ES-I3 (cell line): ENCODE measurements around the gene IQCH.

Experiments
- H3K36me3 ChIP-seq: 2 replicates; pipeline ENCODE4 v1.6.1; 2013; ENCODE audit warnings: mild to moderate bottlenecking, low read length, control low read depth, moderate library complexity; ENCODE audit not compliant: insufficient read depth
- H3K4me1 ChIP-seq: 2 replicates; pipeline ENCODE4 v1.6.1; 2013; ENCODE audit warnings: mild to moderate bottlenecking, control low read depth, low read length; ENCODE audit not compliant: insufficient read depth
- H3K9ac ChIP-seq: 2 replicates; pipeline ENCODE4 v1.6.1; 2013; ENCODE audit warnings: low read depth, mild to moderate bottlenecking, low read length, moderate library complexity
- H3K9me3 ChIP-seq: 2 replicates; pipeline ENCODE4 v1.6.1; 2013; ENCODE audit warnings: mild to moderate bottlenecking, low read length, moderate library complexity; ENCODE audit not compliant: control insufficient read depth, insufficient read depth

Gene IQCH

DNA sequence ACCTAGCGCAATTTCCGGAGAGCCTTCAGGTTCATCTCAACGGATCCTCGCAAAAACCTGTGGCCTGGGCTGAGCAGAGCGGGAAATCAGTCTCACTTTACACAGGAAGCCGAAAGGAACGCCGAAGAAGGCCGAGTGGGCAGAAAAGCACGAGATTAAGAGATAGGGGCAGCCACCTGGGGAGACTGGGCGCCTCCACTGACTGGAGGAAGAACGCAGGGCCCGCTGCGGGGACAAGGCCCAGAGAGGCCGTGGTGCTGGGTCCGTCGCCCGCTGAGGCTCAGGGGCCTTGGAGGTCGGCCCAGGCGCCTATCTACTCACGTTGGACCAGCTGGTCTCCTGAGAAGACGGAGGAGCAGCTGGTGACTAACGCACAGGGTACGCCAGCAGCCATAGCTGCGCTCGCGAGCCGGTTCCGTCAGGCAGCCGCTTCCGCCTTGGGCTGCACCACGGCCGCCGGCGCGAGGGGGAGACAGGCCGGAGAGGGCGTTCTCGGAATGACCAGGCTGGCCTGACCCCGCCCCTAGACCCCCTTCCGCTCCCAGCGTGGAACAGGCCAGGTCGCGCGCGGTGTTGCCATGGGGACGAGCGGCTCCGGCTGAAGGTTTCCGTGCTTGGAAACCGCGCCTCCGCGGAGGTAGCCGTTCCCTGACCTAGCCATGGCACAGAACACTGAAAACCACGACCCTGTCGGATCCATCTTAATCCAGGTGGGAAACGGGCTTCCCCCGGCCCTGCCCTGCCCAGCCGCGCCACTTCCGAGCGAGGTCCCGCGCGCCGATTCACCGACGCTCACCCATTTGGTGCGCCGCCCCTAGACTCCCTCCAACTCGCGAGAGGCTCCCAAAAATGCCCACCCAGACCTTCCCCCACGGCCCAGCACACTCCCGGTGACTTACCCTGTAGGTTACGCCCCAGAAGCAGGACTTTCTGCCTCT lies at the start of gene IQCH, which contains the start of gene AAGAB:
Gene IQCH, plus strand, starts transcription at position 549 of the 938 bp plus-strand sequence. Its CDS starts 111 bp downstream, at position 660.
Gene AAGAB, minus strand, starts transcription at position 424 of the 938 bp plus-strand sequence. Its CDS starts 30 bp downstream, at position 394.
- Histone ChIP-seq H3K36me3 (no peaks in the 10 kb centered on the region), H3K9me3 (no peaks in the 10 kb centered on the region), H3K4me1 (no peaks in the 10 kb centered on the region), H3K9ac (peak within 1 kb of the TSS; percentile 75)

DNA sequence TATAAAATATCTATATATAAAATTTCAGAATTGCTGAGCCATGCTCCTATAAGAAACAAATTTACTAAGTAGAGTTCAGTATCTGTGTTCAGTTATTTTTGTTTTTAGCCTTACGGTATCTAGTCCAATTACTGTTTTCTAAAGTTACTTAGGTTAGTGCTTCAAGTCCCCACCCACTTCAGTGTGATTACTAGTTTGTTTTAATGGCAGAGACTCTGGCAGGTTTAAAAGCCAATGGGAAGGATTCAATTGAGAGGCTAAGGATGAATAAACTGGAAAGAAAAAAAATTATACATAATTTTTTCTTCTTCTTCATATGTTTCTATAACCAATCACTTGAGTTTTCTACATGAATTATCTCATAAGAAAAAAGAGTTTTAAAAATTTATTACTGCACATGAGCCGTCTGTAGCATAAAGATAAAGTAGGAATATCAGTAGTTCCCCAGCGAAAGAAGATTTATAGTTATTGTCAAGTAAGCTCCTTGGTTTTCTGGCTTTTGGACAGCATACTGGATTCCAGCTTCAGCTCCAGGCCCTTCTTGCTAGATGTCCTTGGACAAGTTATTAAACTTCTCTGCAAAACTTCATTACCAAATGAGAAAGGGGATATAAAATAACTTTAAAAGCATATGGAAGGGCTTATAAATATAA lies 46.9 kb upstream of the IQCH start:
- H3K9ac ChIP-seq: no peak overlapping the region
- H3K36me3 ChIP-seq: peaks cover 3% of the 10 kb centered on the region; the same call in 1 of the 2 replicates
- no peaks in the 10 kb centered on the region for H3K9me3 ChIP-seq
- H3K4me1 ChIP-seq: no peaks in the 10 kb centered on the region

DNA sequence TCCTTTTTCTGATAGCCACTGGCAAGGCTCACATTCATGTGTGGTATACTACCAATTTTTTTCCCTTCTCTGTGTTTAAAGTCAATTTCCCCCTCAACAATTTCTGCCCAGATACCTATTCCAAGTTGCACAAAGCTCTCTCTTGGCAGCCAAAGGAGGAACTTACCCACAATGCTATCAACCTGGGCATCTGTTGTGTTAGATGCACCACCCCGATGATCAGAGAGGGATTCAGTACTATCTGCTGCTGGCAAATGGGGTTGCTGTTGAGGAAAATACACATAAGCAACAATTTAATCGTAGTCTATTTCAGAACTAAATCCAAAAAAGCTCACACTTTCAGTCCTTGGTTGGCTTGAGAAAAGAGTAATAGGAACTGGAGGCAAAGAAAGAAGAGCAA lies 46.2 kb upstream of the IQCH start:
- Histone ChIP-seq H3K36me3 (no peaks in the 10 kb centered on the region; the same call in 1 of the 2 replicates), H3K4me1 (no peaks in the 10 kb centered on the region), H3K9me3 (no peaks in the 10 kb centered on the region), H3K9ac (no peak overlapping the region)

DNA sequence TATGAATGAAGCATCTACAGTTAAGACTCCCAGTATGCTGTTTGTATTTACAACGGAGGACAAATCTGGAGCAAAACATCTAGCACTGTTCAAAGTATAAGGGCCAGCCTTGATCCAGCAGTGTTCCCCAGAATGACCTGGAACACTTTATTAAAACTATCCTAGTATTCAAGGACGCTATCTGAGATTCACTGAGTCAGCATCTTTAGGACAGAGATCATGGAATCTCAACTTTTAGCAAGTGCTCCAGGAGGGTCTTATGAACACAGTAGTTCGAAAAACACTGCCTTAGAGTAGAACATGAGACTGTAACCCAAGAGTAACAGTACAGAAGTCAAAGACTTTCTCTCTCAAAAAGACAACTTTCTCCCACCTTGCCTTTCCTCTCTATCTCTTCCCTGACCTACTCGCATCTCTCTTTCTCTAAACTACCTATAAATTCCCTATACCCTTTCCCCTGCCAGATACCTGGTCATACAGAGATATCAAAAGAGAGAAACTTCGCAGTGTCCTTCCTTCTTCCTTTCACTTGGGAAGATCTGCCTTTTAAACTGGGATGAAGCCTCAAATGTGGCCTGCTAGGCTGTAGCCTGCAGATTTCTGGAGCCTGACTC lies 43.9 kb upstream of the IQCH start:
- Histone ChIP-seq H3K36me3 (no peaks in the 10 kb centered on the region; the same call in 1 of the 2 replicates), H3K9me3 (no peaks in the 10 kb centered on the region), H3K4me1 (no peaks in the 10 kb centered on the region), H3K9ac (no peak overlapping the region)

DNA sequence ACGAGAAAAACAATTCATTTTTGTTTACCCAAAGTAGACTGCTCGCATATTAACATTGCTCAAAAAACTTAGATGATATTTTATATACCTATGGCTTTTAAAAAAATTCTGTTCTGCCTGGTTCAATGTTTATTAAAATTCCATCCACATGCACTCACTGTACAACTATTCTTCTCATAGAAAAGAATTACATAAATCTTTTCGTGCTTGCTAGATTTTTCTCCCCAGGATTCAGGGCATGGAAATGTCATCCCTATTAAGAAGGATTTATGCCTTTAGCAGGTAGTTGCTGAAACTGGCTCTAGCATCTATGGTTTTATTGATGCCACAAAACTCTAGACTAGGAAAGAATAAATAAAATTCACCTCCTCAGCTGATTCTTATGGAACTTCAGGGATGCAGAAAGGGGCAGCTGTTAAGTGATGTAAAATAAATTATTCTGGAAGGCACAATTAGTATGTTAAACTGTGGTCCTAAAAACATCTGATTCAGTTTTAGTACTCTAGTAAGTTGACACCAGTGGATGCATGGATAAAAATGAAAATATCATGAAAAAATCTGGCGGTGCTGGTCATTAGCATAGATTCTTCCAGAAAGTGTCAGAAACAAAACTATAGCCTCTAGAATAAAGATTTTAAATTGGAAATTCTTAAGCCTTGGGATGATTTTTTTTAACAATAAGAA lies 41.8 kb upstream of the IQCH start:
- H3K9me3 ChIP-seq: no peaks in the 10 kb centered on the region
- H3K4me1 ChIP-seq: no peaks in the 10 kb centered on the region
- H3K36me3 ChIP-seq: no peaks in the 10 kb centered on the region
- no peak overlapping the region for H3K9ac ChIP-seq

DNA sequence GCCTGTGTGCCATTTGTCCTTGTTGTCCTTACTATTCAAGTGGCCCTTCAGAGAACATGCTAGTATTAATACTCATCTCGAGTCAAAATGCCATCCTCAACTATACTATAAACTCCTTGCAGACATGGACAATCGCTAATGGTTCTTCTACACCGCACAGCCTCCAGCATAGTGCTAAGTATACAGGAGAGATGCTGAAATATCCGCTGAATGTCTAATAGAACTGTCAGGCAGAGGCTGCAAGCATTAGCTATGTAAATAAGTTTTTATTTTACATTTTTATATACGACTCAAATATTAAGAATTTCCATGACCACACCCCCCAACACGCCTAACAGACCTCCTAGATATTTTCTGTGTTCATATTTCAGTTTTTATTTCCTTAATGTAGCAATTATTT lies 39.5 kb upstream of the IQCH start:
- Histone ChIP-seq H3K9ac (no peak overlapping the region), H3K9me3 (no peaks in the 10 kb centered on the region), H3K4me1 (no peaks in the 10 kb centered on the region), H3K36me3 (no peaks in the 10 kb centered on the region)

DNA sequence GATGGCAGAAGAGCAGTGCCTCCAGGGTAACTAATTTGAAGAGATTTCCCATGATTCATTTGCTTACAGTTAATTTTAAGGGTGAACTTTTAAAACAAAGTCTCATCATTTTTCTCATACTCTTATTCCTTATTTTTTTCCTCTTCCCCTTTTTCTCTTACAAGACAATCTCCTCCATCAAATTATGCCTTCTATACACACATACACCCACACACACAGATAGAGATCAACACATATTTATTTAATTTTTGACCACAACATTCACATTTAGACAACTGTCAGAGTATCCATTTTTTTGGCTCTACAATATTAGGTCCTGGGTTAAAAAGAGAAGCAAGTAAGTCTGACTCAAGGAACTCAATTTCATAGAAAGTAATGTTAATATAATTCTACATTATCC lies 37.7 kb upstream of the IQCH start:
- Histone ChIP-seq H3K4me1 (no peaks in the 10 kb centered on the region), H3K9ac (no peak overlapping the region), H3K36me3 (no peaks in the 10 kb centered on the region), H3K9me3 (no peaks in the 10 kb centered on the region)

DNA sequence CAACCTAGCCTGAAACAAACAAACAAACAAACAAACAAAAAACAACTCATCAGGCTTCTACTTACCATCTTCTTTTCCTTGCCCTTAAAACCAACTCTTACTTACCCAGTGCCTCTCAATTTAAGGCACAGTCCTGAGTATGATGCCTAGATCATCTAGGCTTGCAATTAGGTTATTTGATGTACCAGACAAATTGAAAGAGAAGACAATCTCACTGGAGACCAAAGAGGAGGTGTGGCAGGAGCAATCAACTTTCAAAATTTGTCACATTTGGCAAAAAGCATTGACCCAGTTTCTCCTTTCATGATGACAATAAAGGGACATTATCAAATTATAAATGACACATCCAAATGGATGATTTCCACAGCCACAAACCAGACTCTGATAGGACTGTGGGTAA lies 36.2 kb upstream of the IQCH start:
- H3K36me3 ChIP-seq: no peaks in the 10 kb centered on the region
- no peak overlapping the region for H3K9ac ChIP-seq
- no peaks in the 10 kb centered on the region for H3K4me1 ChIP-seq
- no peaks in the 10 kb centered on the region for H3K9me3 ChIP-seq

DNA sequence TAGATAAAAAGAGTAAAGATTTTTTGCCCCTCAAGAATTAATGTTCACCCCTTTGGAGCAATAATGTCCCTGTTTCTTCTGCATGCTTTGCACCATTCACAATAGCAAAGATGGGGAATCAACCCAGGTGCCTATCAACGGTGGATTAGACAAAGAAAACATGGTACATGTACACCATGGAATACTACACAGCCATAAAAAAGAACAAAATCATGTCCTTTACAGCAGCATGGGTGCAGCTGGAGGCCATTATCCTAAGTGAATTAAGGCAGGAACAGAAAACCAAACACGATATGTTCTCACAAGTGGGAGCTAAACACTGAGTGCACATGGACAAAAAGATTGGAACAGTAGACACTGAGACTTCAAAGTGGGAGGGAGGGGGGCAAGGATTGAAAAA lies 35.3 kb upstream of the IQCH start:
- Histone ChIP-seq H3K4me1 (no peaks in the 10 kb centered on the region), H3K9me3 (no peaks in the 10 kb centered on the region), H3K9ac (no peak overlapping the region), H3K36me3 (no peaks in the 10 kb centered on the region)

DNA sequence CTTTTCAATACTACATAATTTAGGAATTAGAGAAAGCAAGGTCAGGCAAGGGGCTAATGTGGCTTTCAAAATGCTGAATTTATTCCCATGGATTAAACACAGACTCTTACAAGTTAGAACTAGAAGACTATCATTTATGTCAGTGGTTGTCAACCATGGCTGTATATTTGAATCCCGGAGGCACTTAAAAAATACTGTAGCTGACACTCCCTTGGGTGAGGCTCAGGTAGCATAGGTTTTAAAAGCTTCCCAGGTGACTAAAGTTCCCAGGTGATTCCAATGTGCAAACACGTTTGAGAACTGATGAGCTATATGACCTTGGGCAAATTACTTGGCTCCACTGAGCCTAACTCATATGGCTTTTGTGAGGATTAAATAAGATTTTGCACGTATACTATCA lies 29.7 kb upstream of the IQCH start:
- H3K9me3 ChIP-seq: no peaks in the 10 kb centered on the region
- no peaks in the 10 kb centered on the region for H3K4me1 ChIP-seq
- no peak overlapping the region for H3K9ac ChIP-seq
- H3K36me3 ChIP-seq: no peaks in the 10 kb centered on the region

DNA sequence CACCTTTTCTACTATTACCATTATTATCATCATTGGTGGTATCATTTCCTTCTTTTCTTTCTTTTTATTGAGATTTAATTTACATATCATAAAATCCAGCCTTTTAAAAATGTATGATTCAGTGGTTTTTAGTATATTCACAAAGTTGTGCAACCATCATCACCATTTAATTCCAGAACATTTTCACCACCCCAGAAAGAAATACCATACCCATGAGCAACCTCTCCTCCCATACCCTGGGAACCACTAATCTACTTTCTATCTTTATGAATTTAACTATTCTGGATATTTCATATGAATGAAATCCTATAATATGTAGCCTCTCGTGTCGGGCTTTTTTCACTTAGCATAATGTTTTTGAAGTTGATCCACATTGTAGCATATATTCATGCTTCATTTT lies 29.2 kb upstream of the IQCH start:
- no peak overlapping the region for H3K9ac ChIP-seq
- no peaks in the 10 kb centered on the region for H3K4me1 ChIP-seq
- no peaks in the 10 kb centered on the region for H3K36me3 ChIP-seq
- no peaks in the 10 kb centered on the region for H3K9me3 ChIP-seq

DNA sequence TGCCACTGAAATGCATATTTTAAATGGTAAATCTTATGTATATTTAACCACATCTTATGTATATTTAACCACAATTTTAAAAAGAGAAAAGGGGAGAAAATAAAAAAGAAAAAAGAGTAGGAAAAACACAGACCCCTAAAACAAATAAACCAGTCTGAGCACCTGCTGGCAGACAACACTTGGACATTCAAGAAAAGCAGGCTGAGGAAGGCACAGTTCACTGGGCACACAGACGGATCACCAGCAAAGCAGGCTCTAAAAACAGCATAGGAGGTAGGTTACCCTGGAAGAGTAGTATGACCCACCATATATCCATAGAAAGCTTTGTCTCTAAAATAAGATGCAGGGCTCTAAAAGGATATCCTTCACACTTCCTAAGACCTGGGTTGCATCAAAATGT lies 27.2 kb upstream of the IQCH start:
- H3K9me3 ChIP-seq: no peaks in the 10 kb centered on the region
- H3K36me3 ChIP-seq: no peaks in the 10 kb centered on the region; the same call in 1 of the 2 replicates
- no peak overlapping the region for H3K9ac ChIP-seq
- H3K4me1 ChIP-seq: no peaks in the 10 kb centered on the region

DNA sequence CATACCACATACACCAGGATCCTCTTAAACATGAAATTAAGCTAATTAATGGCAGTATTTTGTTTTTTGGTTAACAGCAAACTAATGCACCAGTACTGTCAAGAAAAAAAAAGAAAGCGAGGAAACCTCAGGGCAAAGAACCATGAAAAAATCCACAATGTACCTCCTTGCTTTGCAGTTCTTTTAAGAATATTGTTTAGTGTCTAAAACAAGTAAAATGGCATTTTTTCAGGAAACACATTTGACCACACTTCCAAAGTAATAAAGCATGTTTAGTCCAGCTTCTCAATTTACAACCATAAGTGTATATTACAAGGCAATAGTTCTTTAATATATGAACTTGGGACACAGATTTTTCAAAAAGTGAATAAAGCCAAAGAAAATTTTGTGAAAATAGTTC lies 26.7 kb upstream of the IQCH start:
- no peak overlapping the region for H3K9ac ChIP-seq
- no peaks in the 10 kb centered on the region for H3K4me1 ChIP-seq
- H3K36me3 ChIP-seq: no peaks in the 10 kb centered on the region; the same call in 1 of the 2 replicates
- H3K9me3 ChIP-seq: no peaks in the 10 kb centered on the region

DNA sequence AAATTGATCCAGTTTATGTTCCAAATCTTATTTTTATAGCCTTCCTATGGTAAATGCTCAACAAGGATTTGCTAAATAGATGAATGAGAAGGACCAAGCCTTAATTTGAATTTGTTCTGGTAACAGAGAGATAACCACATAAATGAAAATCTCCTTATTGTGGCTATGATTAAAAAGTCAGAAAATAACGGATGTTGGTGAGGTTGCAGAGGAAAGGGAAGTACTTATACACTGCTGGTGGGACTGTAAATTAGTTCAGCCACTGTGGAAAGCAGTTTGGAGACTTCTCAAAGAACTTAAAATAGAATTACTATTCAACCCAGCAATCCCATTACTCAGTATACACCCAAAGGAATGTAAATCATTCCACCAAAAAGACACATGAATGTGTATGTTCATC lies 26.3 kb upstream of the IQCH start:
- H3K4me1 ChIP-seq: no peaks in the 10 kb centered on the region
- H3K36me3 ChIP-seq: no peaks in the 10 kb centered on the region; the same call in 1 of the 2 replicates
- H3K9me3 ChIP-seq: no peaks in the 10 kb centered on the region
- H3K9ac ChIP-seq: no peak overlapping the region
